ENCODE results near the gene SOD1.
"Not testable (repeated sequence)": the region's sequence is repeated elsewhere in the genome, so short reads cannot be mapped to it uniquely, and the experiment has no call there.

The SOD1 gene

GRCh38 chr21:31624181-31624580 lies 35.3 kb upstream of the SOD1 start:
- TF ChIP-seq POLR2AphosphoS5 (IDR thresholded peaks at IDR 0.05; ENCODE audit: low read depth, low read length) (no peak), TAF1 (IDR thresholded peaks at IDR 0.05; ENCODE audit: low read depth, low read length) (no peak), POLR2A (IDR thresholded peaks at IDR 0.05; ENCODE audit: low read depth, low read length) (no peak), POU2F2 (IDR thresholded peaks at IDR 0.05; ENCODE audit: low read depth, low read length) (no peak), PAX5 (IDR thresholded peaks at IDR 0.05; ENCODE audit: insufficient read depth, low read length, severe bottlenecking) (no peak), SPI1 (IDR thresholded peaks at IDR 0.05; ENCODE audit: low read depth, low read length) (no peak)
- FAIRE-seq = no peak
- DNase-seq (ENCODE audit: insufficient read length, low spot score) = no peak

- TF ChIP-seq POLR2AphosphoS5 (IDR thresholded peaks at IDR 0.05; ENCODE audit: low read depth, low read length) (no peak), TAF1 (IDR thresholded peaks at IDR 0.05; ENCODE audit: low read depth, low read length) (no peak), POU2F2 (IDR thresholded peaks at IDR 0.05; ENCODE audit: low read depth, low read length) (no peak), SPI1 (IDR thresholded peaks at IDR 0.05; ENCODE audit: low read depth, low read length) (no peak), POLR2A (IDR thresholded peaks at IDR 0.05; ENCODE audit: low read depth, low read length) (no peak), PAX5 (IDR thresholded peaks at IDR 0.05; ENCODE audit: insufficient read depth, low read length, severe bottlenecking) (no peak)
- FAIRE-seq = no peak
- no peak for DNase-seq (ENCODE audit: insufficient read length, low spot score)
Observed at GRCh38 chr21:31624961-31625491, 34.5 kb upstream of the SOD1 start.

- no peak for TF ChIP-seq TAF1 (IDR thresholded peaks at IDR 0.05; ENCODE audit: low read depth, low read length)
- no peak for TF ChIP-seq POU2F2 (IDR thresholded peaks at IDR 0.05; ENCODE audit: low read depth, low read length)
- no peak for TF ChIP-seq SPI1 (IDR thresholded peaks at IDR 0.05; ENCODE audit: low read depth, low read length)
- no peak for TF ChIP-seq POLR2AphosphoS5 (IDR thresholded peaks at IDR 0.05; ENCODE audit: low read depth, low read length)
- TF ChIP-seq POLR2A (IDR thresholded peaks at IDR 0.05; ENCODE audit: low read depth, low read length) = no peak
- TF ChIP-seq PAX5 (IDR thresholded peaks at IDR 0.05; ENCODE audit: insufficient read depth, low read length, severe bottlenecking) = no peak
- DNase-seq (ENCODE audit: insufficient read length, low spot score) = no peak
- no peak for FAIRE-seq
Observed at GRCh38 chr21:31629972-31630711, 29.4 kb upstream of the SOD1 start.

- not testable (repeated sequence) for FAIRE-seq; DNase-seq (ENCODE audit: insufficient read length, low spot score)
Observed at GRCh38 chr21:31631881-31632280, 27.6 kb upstream of the SOD1 start.

- DNase-seq (ENCODE audit: insufficient read length, low spot score) (no peak), FAIRE-seq (no peak)
- TF ChIP-seq POU2F2 (IDR thresholded peaks at IDR 0.05; ENCODE audit: low read depth, low read length) (no peak), PAX5 (IDR thresholded peaks at IDR 0.05; ENCODE audit: insufficient read depth, low read length, severe bottlenecking) (no peak), POLR2AphosphoS5 (IDR thresholded peaks at IDR 0.05; ENCODE audit: low read depth, low read length) (no peak), SPI1 (IDR thresholded peaks at IDR 0.05; ENCODE audit: low read depth, low read length) (no peak), TAF1 (IDR thresholded peaks at IDR 0.05; ENCODE audit: low read depth, low read length) (no peak), POLR2A (IDR thresholded peaks at IDR 0.05; ENCODE audit: low read depth, low read length) (no peak)
Observed at GRCh38 chr21:31634993-31635392, 24.5 kb upstream of the SOD1 start.

DNA sequence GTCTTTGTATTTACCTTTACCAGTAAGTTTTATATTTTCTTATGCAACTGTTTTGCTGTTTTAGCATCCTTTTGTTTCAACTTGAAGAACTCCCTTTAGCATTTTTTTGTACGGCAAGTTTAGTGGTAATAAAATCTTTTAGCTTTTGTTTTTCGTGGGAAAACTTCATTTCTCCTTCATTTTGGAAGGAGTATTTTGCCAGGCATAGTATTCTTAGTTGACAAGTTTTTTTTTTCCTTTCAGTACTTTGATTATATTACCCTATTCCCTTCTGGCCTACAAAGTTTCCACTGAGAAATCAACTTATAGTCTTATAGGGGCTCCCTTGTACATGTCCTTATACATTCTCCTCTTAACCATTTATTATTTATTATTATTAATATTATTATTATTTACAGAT lies 22.6 kb upstream of the SOD1 start:
- TF ChIP-seq POU2F2 (IDR thresholded peaks at IDR 0.05; ENCODE audit: low read depth, low read length) (no peak), POLR2AphosphoS5 (IDR thresholded peaks at IDR 0.05; ENCODE audit: low read depth, low read length) (no peak), PAX5 (IDR thresholded peaks at IDR 0.05; ENCODE audit: insufficient read depth, low read length, severe bottlenecking) (no peak), POLR2A (IDR thresholded peaks at IDR 0.05; ENCODE audit: low read depth, low read length) (no peak), TAF1 (IDR thresholded peaks at IDR 0.05; ENCODE audit: low read depth, low read length) (no peak), SPI1 (IDR thresholded peaks at IDR 0.05; ENCODE audit: low read depth, low read length) (no peak)
- DNase-seq (ENCODE audit: insufficient read length, low spot score) = no peak
- FAIRE-seq = no peak

GRCh38 chr21:31641416-31641922 lies 18.0 kb upstream of the SOD1 start:
- no peak for TF ChIP-seq PAX5 (IDR thresholded peaks at IDR 0.05; ENCODE audit: insufficient read depth, low read length, severe bottlenecking)
- no peak for TF ChIP-seq POU2F2 (IDR thresholded peaks at IDR 0.05; ENCODE audit: low read depth, low read length)
- TF ChIP-seq SPI1 (IDR thresholded peaks at IDR 0.05; ENCODE audit: low read depth, low read length) = no peak
- no peak for TF ChIP-seq POLR2A (IDR thresholded peaks at IDR 0.05; ENCODE audit: low read depth, low read length)
- no peak for TF ChIP-seq TAF1 (IDR thresholded peaks at IDR 0.05; ENCODE audit: low read depth, low read length)
- no peak for TF ChIP-seq POLR2AphosphoS5 (IDR thresholded peaks at IDR 0.05; ENCODE audit: low read depth, low read length)
- DNase-seq (ENCODE audit: insufficient read length, low spot score) (no peak), FAIRE-seq (no peak)

DNA sequence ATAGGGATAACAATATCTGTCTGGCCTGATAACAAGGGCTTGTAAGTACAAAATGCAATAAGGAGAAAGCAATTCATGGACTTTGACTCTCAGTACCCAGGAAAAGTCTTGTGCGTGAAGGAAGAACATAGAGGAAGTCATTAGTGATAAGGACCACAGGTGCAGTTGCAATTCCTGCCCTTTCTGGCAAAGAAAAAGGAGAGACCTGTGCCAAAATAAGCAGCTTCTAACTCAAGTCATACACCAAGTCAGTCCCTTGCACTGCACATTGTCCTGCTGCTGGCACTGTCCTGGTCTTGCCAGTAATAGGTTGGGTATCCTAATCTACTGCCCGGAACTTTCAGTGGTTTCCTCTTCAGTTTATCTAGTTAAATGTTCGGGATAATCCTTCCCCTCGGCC lies 14.8 kb upstream of the SOD1 start:
- TF ChIP-seq PAX5 (IDR thresholded peaks at IDR 0.05; ENCODE audit: insufficient read depth, low read length, severe bottlenecking) (no peak), POLR2AphosphoS5 (IDR thresholded peaks at IDR 0.05; ENCODE audit: low read depth, low read length) (no peak), POU2F2 (IDR thresholded peaks at IDR 0.05; ENCODE audit: low read depth, low read length) (no peak)
- no peak for FAIRE-seq
- no peak for DNase-seq (ENCODE audit: insufficient read length, low spot score)

GRCh38 chr21:31647650-31648049 lies 11.8 kb upstream of the SOD1 start:
- DNase-seq (ENCODE audit: insufficient read length, low spot score) (no peak), FAIRE-seq (peak; percentile 84)
- TF ChIP-seq POU2F2 (IDR thresholded peaks at IDR 0.05; ENCODE audit: low read depth, low read length) (peak; percentile 96), SPI1 (IDR thresholded peaks at IDR 0.05; ENCODE audit: low read depth, low read length) (peak; percentile 39; the same call in 1 of the 2 replicates), TAF1 (IDR thresholded peaks at IDR 0.05; ENCODE audit: low read depth, low read length) (no peak)

DNA sequence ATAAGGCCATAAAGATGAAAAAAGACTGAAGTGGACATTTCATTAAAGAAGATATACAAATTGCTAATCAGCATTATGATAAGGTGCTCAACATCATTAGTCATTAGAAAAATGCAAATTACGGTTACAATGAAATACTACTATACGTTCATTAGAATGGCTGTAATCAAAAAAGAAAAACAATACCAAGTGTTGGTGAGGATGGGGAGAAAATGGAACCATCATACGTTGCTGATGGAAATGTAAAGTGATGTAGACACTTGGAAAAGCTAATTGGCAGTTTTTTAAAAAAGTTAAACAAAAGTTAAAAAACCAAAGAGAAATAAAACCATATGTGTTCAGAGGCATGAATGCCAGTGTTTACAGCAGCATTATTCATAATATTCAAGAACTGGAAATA lies 8.6 kb upstream of the SOD1 start:
- no peak for DNase-seq (ENCODE audit: insufficient read length, low spot score)
- FAIRE-seq = no peak
- no peak for TF ChIP-seq POLR2A (IDR thresholded peaks at IDR 0.05; ENCODE audit: low read depth, low read length)
- TF ChIP-seq PAX5 (IDR thresholded peaks at IDR 0.05; ENCODE audit: insufficient read depth, low read length, severe bottlenecking) = no peak
- TF ChIP-seq POU2F2 (IDR thresholded peaks at IDR 0.05; ENCODE audit: low read depth, low read length) = no peak
- TF ChIP-seq POLR2AphosphoS5 (IDR thresholded peaks at IDR 0.05; ENCODE audit: low read depth, low read length) = no peak
- no peak for TF ChIP-seq TAF1 (IDR thresholded peaks at IDR 0.05; ENCODE audit: low read depth, low read length)
- no peak for TF ChIP-seq SPI1 (IDR thresholded peaks at IDR 0.05; ENCODE audit: low read depth, low read length)

GRCh38 chr21:31651491-31651890 lies 8.0 kb upstream of the SOD1 start:
- not testable (repeated sequence) for DNase-seq (ENCODE audit: insufficient read length, low spot score); FAIRE-seq
